ENCODE results near the gene ALKBH8.

ALKBH8 gene

DNA sequence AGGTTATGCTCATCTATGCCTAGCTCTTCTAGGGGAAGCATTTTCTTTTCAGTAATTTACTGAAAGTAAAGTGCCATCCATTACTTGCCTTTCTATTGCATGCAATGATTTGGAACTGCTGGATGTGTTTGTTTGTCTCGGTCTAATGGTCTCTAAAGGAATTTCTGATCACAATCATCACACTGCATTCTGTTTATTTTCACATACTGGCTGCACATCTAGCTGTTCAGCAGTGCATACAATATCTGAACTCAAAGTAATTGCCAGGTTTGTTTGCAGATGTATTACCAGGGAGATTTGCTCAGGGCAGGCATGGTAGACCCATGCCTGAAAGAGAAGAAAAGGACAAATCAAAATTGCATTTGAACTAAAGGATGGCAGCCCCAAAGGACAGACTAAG, 71.5 kb downstream of the ALKBH8 start:
- H3K18ac ChIP-seq (ENCODE audit: low read depth in 1 of 2, low read length in 2 of 2) = no peak overlapping the region
- DNase-seq = no peak
- no peak overlapping the region for H3K4me2 ChIP-seq (ENCODE audit: low read length, poor library complexity, severe bottlenecking)
- no peak overlapping the region for H4K91ac ChIP-seq (ENCODE audit: low read length)
- H3K23ac ChIP-seq (ENCODE audit: low read length in 2 of 2) = no peak overlapping the region
- H4K8ac ChIP-seq (ENCODE audit: low read length) = no peak overlapping the region
- no peaks in the 10 kb centered on the region for H3K27me3 ChIP-seq (ENCODE audit: control insufficient read depth in 1 of 2, insufficient read depth in 1 of 2, low read length in 2 of 2)
- peaks cover 4% of the 10 kb centered on the region for H3K4me1 ChIP-seq (ENCODE audit: control insufficient read depth, insufficient read depth, low read depth, low read length)
- H3K9ac ChIP-seq (ENCODE audit: low read length) = no peak overlapping the region
- no peak overlapping the region for H3K4ac ChIP-seq (ENCODE audit: low read depth in 1 of 2, low read length in 2 of 2)
- no peaks in the 10 kb centered on the region for H3K79me1 ChIP-seq (replicated peaks; ENCODE audit: low read length, poor library complexity, severe bottlenecking)
- no peak overlapping the region for H2BK5ac ChIP-seq (ENCODE audit: low read depth, low read length, poor library complexity, severe bottlenecking)
- no peak overlapping the region for H2AK5ac ChIP-seq (ENCODE audit: low read length, severe bottlenecking)
- H2BK120ac ChIP-seq (ENCODE audit: low read depth, low read length) = no peak overlapping the region
- no peaks in the 10 kb centered on the region for H3K9me3 ChIP-seq (ENCODE audit: control insufficient read depth, low read length)
- H2BK15ac ChIP-seq (ENCODE audit: low read depth, poor library complexity, severe bottlenecking) = no peak overlapping the region
- no peak overlapping the region for H3K14ac ChIP-seq (ENCODE audit: low read length in 2 of 2)
- H3K36me3 ChIP-seq (ENCODE audit: control insufficient read depth in 1 of 2, insufficient read depth in 2 of 2, low read depth in 1 of 2, low read length in 2 of 2) = no peaks in the 10 kb centered on the region
- no peak overlapping the region for H3K4me3 ChIP-seq (ENCODE audit: insufficient read depth in 1 of 2, low read depth in 1 of 2, low read length in 2 of 2)
- H2AFZ ChIP-seq (ENCODE audit: low read depth, low read length) = no peak overlapping the region
- H3K27ac ChIP-seq (ENCODE audit: low read length, poor library complexity, severe bottlenecking) = no peak overlapping the region
- H2BK12ac ChIP-seq (ENCODE audit: low read length in 2 of 2) = no peak overlapping the region
- WGBS = no CpG with 5 or more reads among the region's 1 CpG

DNA sequence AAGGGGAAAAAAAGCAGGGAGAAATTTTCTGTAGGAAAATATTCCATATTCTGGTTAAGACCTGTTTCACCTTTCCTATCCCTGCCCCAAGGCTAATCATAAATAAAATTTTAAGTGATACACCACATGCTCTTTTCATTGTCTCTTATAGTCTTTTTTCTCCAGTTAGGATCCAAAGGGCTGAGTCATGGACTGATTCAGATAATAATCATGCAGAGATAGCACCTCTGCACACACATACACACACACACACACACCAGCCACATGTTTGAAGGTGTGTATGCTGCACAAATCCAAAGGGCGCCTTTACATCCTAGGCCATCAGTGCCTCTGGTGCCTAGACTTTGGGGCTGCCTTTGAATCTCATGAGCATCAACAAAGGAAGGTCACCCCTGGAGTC, 72.4 kb downstream of the ALKBH8 start:
- 100% methylated on average over 1 of the region's 1 CpG for WGBS
- no peak overlapping the region for H3K14ac ChIP-seq (ENCODE audit: low read length in 2 of 2)
- H3K79me1 ChIP-seq (replicated peaks; ENCODE audit: low read length, poor library complexity, severe bottlenecking) = no peaks in the 10 kb centered on the region
- no peak overlapping the region for H3K4ac ChIP-seq (ENCODE audit: low read depth in 1 of 2, low read length in 2 of 2)
- H2BK5ac ChIP-seq (ENCODE audit: low read depth, low read length, poor library complexity, severe bottlenecking) = no peak overlapping the region
- peak; percentile 15 for DNase-seq
- no peak overlapping the region for H2AK5ac ChIP-seq (ENCODE audit: low read length, severe bottlenecking)
- no peak overlapping the region for H3K4me2 ChIP-seq (ENCODE audit: low read length, poor library complexity, severe bottlenecking)
- H3K18ac ChIP-seq (ENCODE audit: low read depth in 1 of 2, low read length in 2 of 2) = no peak overlapping the region
- no peaks in the 10 kb centered on the region for H3K27me3 ChIP-seq (ENCODE audit: control insufficient read depth in 1 of 2, insufficient read depth in 1 of 2, low read length in 2 of 2)
- H2BK120ac ChIP-seq (ENCODE audit: low read depth, low read length) = no peak overlapping the region
- H4K91ac ChIP-seq (ENCODE audit: low read length) = no peak overlapping the region
- no peaks in the 10 kb centered on the region for H3K36me3 ChIP-seq (ENCODE audit: control insufficient read depth in 1 of 2, insufficient read depth in 2 of 2, low read depth in 1 of 2, low read length in 2 of 2)
- no peak overlapping the region for H3K23ac ChIP-seq (ENCODE audit: low read length in 2 of 2)
- no peak overlapping the region for H4K8ac ChIP-seq (ENCODE audit: low read length)
- H3K4me1 ChIP-seq (ENCODE audit: control insufficient read depth, insufficient read depth, low read depth, low read length) = peaks cover 4% of the 10 kb centered on the region
- H3K9me3 ChIP-seq (ENCODE audit: control insufficient read depth, low read length) = no peaks in the 10 kb centered on the region
- H2BK15ac ChIP-seq (ENCODE audit: low read depth, poor library complexity, severe bottlenecking) = no peak overlapping the region
- no peak overlapping the region for H2AFZ ChIP-seq (ENCODE audit: low read depth, low read length)
- H3K27ac ChIP-seq (ENCODE audit: low read length, poor library complexity, severe bottlenecking) = no peak overlapping the region
- H3K9ac ChIP-seq (ENCODE audit: low read length) = no peak overlapping the region
- H3K4me3 ChIP-seq (ENCODE audit: insufficient read depth in 1 of 2, low read depth in 1 of 2, low read length in 2 of 2) = no peak overlapping the region
- no peak overlapping the region for H2BK12ac ChIP-seq (ENCODE audit: low read length in 2 of 2)

DNA sequence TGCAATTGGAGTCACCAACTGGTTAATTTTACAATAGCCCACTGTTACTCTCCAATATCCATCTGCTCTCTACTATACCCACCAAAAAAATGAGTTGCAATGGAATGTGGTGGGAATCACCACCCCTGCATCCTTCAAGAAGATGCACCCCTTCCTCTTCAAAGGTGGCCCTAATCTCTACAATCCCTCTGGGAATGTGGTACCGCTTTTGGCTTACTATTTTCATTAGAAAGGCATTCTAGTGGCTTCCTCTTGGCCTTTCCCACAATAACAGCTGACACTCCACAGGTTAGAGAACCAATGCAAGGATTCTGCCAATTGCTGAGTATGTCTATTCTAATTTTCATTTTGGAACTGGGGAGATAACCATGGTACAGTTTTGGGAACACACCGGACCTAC, 74.7 kb downstream of the ALKBH8 start:
- Histone ChIP-seq H3K4me3 (ENCODE audit: insufficient read depth in 1 of 2, low read depth in 1 of 2, low read length in 2 of 2) (no peak overlapping the region), H3K79me1 (replicated peaks; ENCODE audit: low read length, poor library complexity, severe bottlenecking) (no peaks in the 10 kb centered on the region), H3K18ac (ENCODE audit: low read depth in 1 of 2, low read length in 2 of 2) (no peak overlapping the region), H2BK120ac (ENCODE audit: low read depth, low read length) (no peak overlapping the region), H3K14ac (ENCODE audit: low read length in 2 of 2) (no peak overlapping the region), H3K23ac (ENCODE audit: low read length in 2 of 2) (no peak overlapping the region), H2BK12ac (ENCODE audit: low read length in 2 of 2) (no peak overlapping the region), H3K36me3 (ENCODE audit: control insufficient read depth in 1 of 2, insufficient read depth in 2 of 2, low read depth in 1 of 2, low read length in 2 of 2) (no peaks in the 10 kb centered on the region), H3K9me3 (ENCODE audit: control insufficient read depth, low read length) (no peaks in the 10 kb centered on the region), H3K27me3 (ENCODE audit: control insufficient read depth in 1 of 2, insufficient read depth in 1 of 2, low read length in 2 of 2) (no peaks in the 10 kb centered on the region), H4K91ac (ENCODE audit: low read length) (no peak overlapping the region), H2AFZ (ENCODE audit: low read depth, low read length) (no peak overlapping the region), H3K4ac (ENCODE audit: low read depth in 1 of 2, low read length in 2 of 2) (no peak overlapping the region), H3K27ac (ENCODE audit: low read length, poor library complexity, severe bottlenecking) (no peak overlapping the region), H2BK15ac (ENCODE audit: low read depth, poor library complexity, severe bottlenecking) (no peak overlapping the region), H2BK5ac (ENCODE audit: low read depth, low read length, poor library complexity, severe bottlenecking) (no peak overlapping the region), H4K8ac (ENCODE audit: low read length) (no peak overlapping the region), H3K9ac (ENCODE audit: low read length) (no peak overlapping the region), H2AK5ac (ENCODE audit: low read length, severe bottlenecking) (no peak overlapping the region), H3K4me1 (ENCODE audit: control insufficient read depth, insufficient read depth, low read depth, low read length) (peaks cover 2% of the 10 kb centered on the region), H3K4me2 (ENCODE audit: low read length, poor library complexity, severe bottlenecking) (no peak overlapping the region)
- no peak for DNase-seq
- 100% methylated on average over 2 of the region's 2 CpGs for WGBS

DNA sequence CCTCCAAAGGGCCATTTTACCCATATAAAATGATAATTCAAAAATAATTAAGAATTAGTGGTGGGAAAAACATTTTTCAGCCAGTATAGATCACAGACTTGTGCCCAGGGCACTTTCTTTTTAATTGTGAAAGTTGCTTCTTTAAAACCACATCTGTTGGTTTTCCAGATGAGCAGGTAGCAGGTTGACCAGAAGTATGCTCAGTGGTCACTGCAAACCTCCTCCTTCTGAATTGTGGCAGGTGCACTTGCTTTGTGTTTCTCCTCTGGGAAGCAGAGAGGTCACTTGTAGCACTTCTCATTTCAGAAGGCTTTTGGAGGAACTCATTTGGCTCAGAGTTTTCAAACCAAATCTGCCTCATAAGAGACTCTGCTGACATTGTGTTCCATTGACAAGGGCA, 83.3 kb downstream of the ALKBH8 start:
- Histone ChIP-seq H3K9me3 (ENCODE audit: control insufficient read depth, low read length) (no peaks in the 10 kb centered on the region), H3K27ac (ENCODE audit: low read length, poor library complexity, severe bottlenecking) (no peak overlapping the region), H3K23ac (ENCODE audit: low read length in 2 of 2) (no peak overlapping the region), H3K4me3 (ENCODE audit: insufficient read depth in 1 of 2, low read depth in 1 of 2, low read length in 2 of 2) (no peak overlapping the region), H3K4ac (ENCODE audit: low read depth in 1 of 2, low read length in 2 of 2) (no peak overlapping the region), H2BK120ac (ENCODE audit: low read depth, low read length) (no peak overlapping the region), H3K27me3 (ENCODE audit: control insufficient read depth in 1 of 2, insufficient read depth in 1 of 2, low read length in 2 of 2) (peaks cover 0 to 8% of the 10 kb centered on the region in 2 experiments), H2BK5ac (ENCODE audit: low read depth, low read length, poor library complexity, severe bottlenecking) (no peak overlapping the region), H2AFZ (ENCODE audit: low read depth, low read length) (no peak overlapping the region), H3K18ac (ENCODE audit: low read depth in 1 of 2, low read length in 2 of 2) (no peak overlapping the region), H3K4me1 (ENCODE audit: control insufficient read depth, insufficient read depth, low read depth, low read length) (no peaks in the 10 kb centered on the region), H3K14ac (ENCODE audit: low read length in 2 of 2) (no peak overlapping the region), H3K36me3 (ENCODE audit: control insufficient read depth in 1 of 2, insufficient read depth in 2 of 2, low read depth in 1 of 2, low read length in 2 of 2) (no peaks in the 10 kb centered on the region), H4K8ac (ENCODE audit: low read length) (no peak overlapping the region), H2AK5ac (ENCODE audit: low read length, severe bottlenecking) (no peak overlapping the region), H2BK15ac (ENCODE audit: low read depth, poor library complexity, severe bottlenecking) (no peak overlapping the region), H2BK12ac (ENCODE audit: low read length in 2 of 2) (no peak overlapping the region), H3K79me1 (replicated peaks; ENCODE audit: low read length, poor library complexity, severe bottlenecking) (no peaks in the 10 kb centered on the region), H4K91ac (ENCODE audit: low read length) (no peak overlapping the region), H3K9ac (ENCODE audit: low read length) (no peak overlapping the region), H3K4me2 (ENCODE audit: low read length, poor library complexity, severe bottlenecking) (no peak overlapping the region)
- no peak for DNase-seq

Measured in mesenchymal stem cell (in vitro differentiated cells and primary cell).